ENCODE data around the gene DPYSL3. TPM values are rescaled to one million over a fixed set of nuclear protein-coding genes. Genes with fewer than 3 reads are reported as not detected.

The DPYSL3 gene
- polyA plus RNA-seq, 4 donors: 2.2 to 32.0 (median 13.7) TPM

GRCh38 chr5:147523069-147523468 lies 13.2 kb upstream of the DPYSL3 start:
- FAIRE-seq: no peak
- H3K36me3 ChIP-seq (ENCODE audit: control insufficient read depth in 3 of 3, insufficient read depth in 2 of 3, low read depth in 1 of 3, low read length in 3 of 3): no peaks in the 10 kb centered on the region
- peaks cover 0 to 3% (median 0%) of the 10 kb centered on the region in 3 donors for H3K27me3 ChIP-seq (ENCODE audit: control insufficient read depth in 3 of 3, insufficient read depth in 3 of 3, low read length in 3 of 3)
- DNase-seq: no peak
- no peak overlapping the region for H3K27ac ChIP-seq (ENCODE audit: low read depth in 1 of 3, low read length in 2 of 3)
- no peaks in the 10 kb centered on the region for H3K4me1 ChIP-seq (ENCODE audit: control insufficient read depth in 3 of 3, insufficient read depth in 2 of 3, low read depth in 1 of 3, low read length in 2 of 3)
- H3K4me3 ChIP-seq (ENCODE audit: low read depth in 1 of 3, low read length in 3 of 3): no peak overlapping the region
- WGBS, 3 donors: 53 to 66% (median 65%) methylated on average over 4 of the region's 4 CpGs
- H3K9me3 ChIP-seq (ENCODE audit: control insufficient read depth in 2 of 2, insufficient read depth in 1 of 2, low read depth in 1 of 2, low read length in 1 of 2): no peaks in the 10 kb centered on the region

- 43 to 53% (median 45%) methylated on average over 3 of the region's 3 CpGs for WGBS, 3 donors
- Histone ChIP-seq H3K4me3 (ENCODE audit: low read depth in 1 of 3, low read length in 3 of 3) (no peak overlapping the region), H3K9me3 (ENCODE audit: control insufficient read depth in 2 of 2, insufficient read depth in 1 of 2, low read depth in 1 of 2, low read length in 1 of 2) (no peaks in the 10 kb centered on the region), H3K27ac (ENCODE audit: low read depth in 1 of 3, low read length in 2 of 3) (no peak overlapping the region), H3K4me1 (ENCODE audit: control insufficient read depth in 3 of 3, insufficient read depth in 2 of 3, low read depth in 1 of 3, low read length in 2 of 3) (no peaks in the 10 kb centered on the region), H3K36me3 (ENCODE audit: control insufficient read depth in 3 of 3, insufficient read depth in 2 of 3, low read depth in 1 of 3, low read length in 3 of 3) (no peaks in the 10 kb centered on the region), H3K27me3 (ENCODE audit: control insufficient read depth in 3 of 3, insufficient read depth in 3 of 3, low read length in 3 of 3) (peaks cover 0 to 3% (median 0%) of the 10 kb centered on the region in 3 donors)
- DNase-seq (no peak), FAIRE-seq (no peak)
Observed at GRCh38 chr5:147522435-147522834, 12.6 kb upstream of the DPYSL3 start.

GRCh38 chr5:147520450-147520849 lies 10.6 kb upstream of the DPYSL3 start:
- 21 to 49% (median 23%) methylated on average over 1 of the region's 1 CpG for WGBS, 3 donors
- Histone ChIP-seq H3K27ac (ENCODE audit: low read depth in 1 of 3, low read length in 2 of 3) (no peak overlapping the region), H3K4me1 (ENCODE audit: control insufficient read depth in 3 of 3, insufficient read depth in 2 of 3, low read depth in 1 of 3, low read length in 2 of 3) (no peaks in the 10 kb centered on the region), H3K36me3 (ENCODE audit: control insufficient read depth in 3 of 3, insufficient read depth in 2 of 3, low read depth in 1 of 3, low read length in 3 of 3) (no peaks in the 10 kb centered on the region), H3K9me3 (ENCODE audit: control insufficient read depth in 2 of 2, insufficient read depth in 1 of 2, low read depth in 1 of 2, low read length in 1 of 2) (no peaks in the 10 kb centered on the region), H3K27me3 (ENCODE audit: control insufficient read depth in 3 of 3, insufficient read depth in 3 of 3, low read length in 3 of 3) (no peaks in the 10 kb centered on the region), H3K4me3 (ENCODE audit: low read depth in 1 of 3, low read length in 3 of 3) (no peak overlapping the region)
- DNase-seq (no peak), FAIRE-seq (no peak)

GRCh38 chr5:147519380-147519779 lies 9.5 kb upstream of the DPYSL3 start:
- Histone ChIP-seq H3K27ac (ENCODE audit: low read depth in 1 of 3, low read length in 2 of 3) (no peak overlapping the region), H3K4me1 (ENCODE audit: control insufficient read depth in 3 of 3, insufficient read depth in 2 of 3, low read depth in 1 of 3, low read length in 2 of 3) (no peaks in the 10 kb centered on the region), H3K36me3 (ENCODE audit: control insufficient read depth in 3 of 3, insufficient read depth in 2 of 3, low read depth in 1 of 3, low read length in 3 of 3) (no peaks in the 10 kb centered on the region), H3K9me3 (ENCODE audit: control insufficient read depth in 2 of 2, insufficient read depth in 1 of 2, low read depth in 1 of 2, low read length in 1 of 2) (no peaks in the 10 kb centered on the region), H3K27me3 (ENCODE audit: control insufficient read depth in 3 of 3, insufficient read depth in 3 of 3, low read length in 3 of 3) (no peaks in the 10 kb centered on the region), H3K4me3 (ENCODE audit: low read depth in 1 of 3, low read length in 3 of 3) (no peak overlapping the region)
- FAIRE-seq (no peak), DNase-seq (no peak)
- WGBS, 3 donors: 5 to 57% (median 22%) methylated on average over 1 of the region's 1 CpG

GRCh38 chr5:147517383-147517782 lies 7.5 kb upstream of the DPYSL3 start:
- FAIRE-seq: no peak
- WGBS, 3 donors: 94 to 100% (median 95%) methylated on average over 1 of the region's 1 CpG
- Histone ChIP-seq H3K4me1 (ENCODE audit: control insufficient read depth in 3 of 3, insufficient read depth in 2 of 3, low read depth in 1 of 3, low read length in 2 of 3) (no peaks in the 10 kb centered on the region), H3K27me3 (ENCODE audit: control insufficient read depth in 3 of 3, insufficient read depth in 3 of 3, low read length in 3 of 3) (no peaks in the 10 kb centered on the region), H3K4me3 (ENCODE audit: low read depth in 1 of 3, low read length in 3 of 3) (no peak overlapping the region), H3K27ac (ENCODE audit: low read depth in 1 of 3, low read length in 2 of 3) (no peak overlapping the region), H3K9me3 (ENCODE audit: control insufficient read depth in 2 of 2, insufficient read depth in 1 of 2, low read depth in 1 of 2, low read length in 1 of 2) (no peaks in the 10 kb centered on the region), H3K36me3 (ENCODE audit: control insufficient read depth in 3 of 3, insufficient read depth in 2 of 3, low read depth in 1 of 3, low read length in 3 of 3) (no peaks in the 10 kb centered on the region)
- DNase-seq: no peak

GRCh38 chr5:147515269-147515668 lies 5.4 kb upstream of the DPYSL3 start:
- Histone ChIP-seq H3K4me3 (ENCODE audit: low read depth in 1 of 3, low read length in 3 of 3) (no peak overlapping the region), H3K9me3 (ENCODE audit: control insufficient read depth in 2 of 2, insufficient read depth in 1 of 2, low read depth in 1 of 2, low read length in 1 of 2) (no peaks in the 10 kb centered on the region), H3K36me3 (ENCODE audit: control insufficient read depth in 3 of 3, insufficient read depth in 2 of 3, low read depth in 1 of 3, low read length in 3 of 3) (no peaks in the 10 kb centered on the region), H3K4me1 (ENCODE audit: control insufficient read depth in 3 of 3, insufficient read depth in 2 of 3, low read depth in 1 of 3, low read length in 2 of 3) (no peaks in the 10 kb centered on the region), H3K27me3 (ENCODE audit: control insufficient read depth in 3 of 3, insufficient read depth in 3 of 3, low read length in 3 of 3) (peaks cover 0 to 12% (median 0%) of the 10 kb centered on the region in 3 donors), H3K27ac (ENCODE audit: low read depth in 1 of 3, low read length in 2 of 3) (no peak overlapping the region)
- DNase-seq: no peak
- 63 to 69% (median 65%) methylated on average over 7 of the region's 7 CpGs for whole genome bisulfite sequencing, 3 donors
- FAIRE-seq: no peak

GRCh38 chr5:147512659-147513379 lies 3.0 kb upstream of the DPYSL3 start:
- FAIRE-seq: no peak
- DNase-seq: no peak
- H3K27ac ChIP-seq (ENCODE audit: low read depth in 1 of 3, low read length in 2 of 3): no peak overlapping the region
- H3K4me1 ChIP-seq (ENCODE audit: control insufficient read depth in 3 of 3, insufficient read depth in 2 of 3, low read depth in 1 of 3, low read length in 2 of 3): no peaks in the 10 kb centered on the region
- H3K36me3 ChIP-seq (ENCODE audit: control insufficient read depth in 3 of 3, insufficient read depth in 2 of 3, low read depth in 1 of 3, low read length in 3 of 3): no peaks in the 10 kb centered on the region
- no peaks in the 10 kb centered on the region for H3K9me3 ChIP-seq (ENCODE audit: control insufficient read depth in 2 of 2, insufficient read depth in 1 of 2, low read depth in 1 of 2, low read length in 1 of 2)
- H3K4me3 ChIP-seq (ENCODE audit: low read depth in 1 of 3, low read length in 3 of 3): no peak overlapping the region
- WGBS, 3 donors: 52 to 76% (median 54%) methylated on average over 3 of the region's 3 CpGs
- peaks cover 3 to 30% (median 4%) of the 10 kb centered on the region in 3 donors for H3K27me3 ChIP-seq (ENCODE audit: control insufficient read depth in 3 of 3, insufficient read depth in 3 of 3, low read length in 3 of 3)

GRCh38 chr5:147510885-147511284 lies 1.0 kb upstream of the DPYSL3 start:
- 84 to 89% (median 87%) methylated on average over 7 of the region's 7 CpGs for WGBS, 3 donors
- Histone ChIP-seq H3K27ac (ENCODE audit: low read depth in 1 of 3, low read length in 2 of 3) (no peak overlapping the region), H3K4me1 (ENCODE audit: control insufficient read depth in 3 of 3, insufficient read depth in 2 of 3, low read depth in 1 of 3, low read length in 2 of 3) (no peaks in the 10 kb centered on the region), H3K27me3 (ENCODE audit: control insufficient read depth in 3 of 3, insufficient read depth in 3 of 3, low read length in 3 of 3) (peaks cover 3 to 38% (median 4%) of the 10 kb centered on the region in 3 donors), H3K4me3 (ENCODE audit: low read depth in 1 of 3, low read length in 3 of 3) (no peak overlapping the region), H3K36me3 (ENCODE audit: control insufficient read depth in 3 of 3, insufficient read depth in 2 of 3, low read depth in 1 of 3, low read length in 3 of 3) (no peaks in the 10 kb centered on the region), H3K9me3 (ENCODE audit: control insufficient read depth in 2 of 2, insufficient read depth in 1 of 2, low read depth in 1 of 2, low read length in 1 of 2) (no peaks in the 10 kb centered on the region)
- FAIRE-seq (no peak), DNase-seq (no peak)
